ENCODE data around the gene GBX2. TPM values are rescaled to one million over a fixed set of nuclear protein-coding genes. Genes with fewer than 3 reads are reported as not detected.

Gene GBX2
- total and polyA plus RNA-seq, 2 of the 8 experiments (the other 6 are each of a cell fraction or from before 2014, with no cell fraction given) = 0.38 to 0.89 TPM

- Histone ChIP-seq H2BK20ac (ENCODE audit: low read length) (no peak overlapping the region), H3K4ac (replicated peaks; ENCODE audit: insufficient read length, low read depth, low read length) (no peak overlapping the region), H2AK5ac (ENCODE audit: low read depth, low read length) (no peak overlapping the region), H3K9me3 (ENCODE audit: insufficient read depth in 2 of 2, low read depth in 1 of 2, low read length in 1 of 2) (no peaks in the 10 kb centered on the region), H3K36me3 (ENCODE audit: control insufficient read depth in 2 of 4, insufficient read depth in 4 of 4, low read length in 3 of 4) (no peaks in the 10 kb centered on the region), H3K27me3 (replicated peaks in 1 of 4; ENCODE audit: control insufficient read depth in 3 of 4, extremely low read depth in 1 of 4, insufficient read depth in 3 of 4, low read length in 3 of 4) (peaks cover 0 to 6% (median 2%) of the 10 kb centered on the region in 4 experiments; a peak in 6 of 7 replicates), H2BK120ac (replicated peaks; ENCODE audit: low read depth, low read length) (no peak overlapping the region), H3K27ac (ENCODE audit: low read depth, low read length) (no peak overlapping the region), H3K56ac (replicated peaks; ENCODE audit: insufficient read length, low read depth, low read length) (no peak overlapping the region), H3K23me2 (ENCODE audit: low read depth, low read length) (no peaks in the 10 kb centered on the region), H3K18ac (ENCODE audit: extremely low read depth, low read length) (no peak overlapping the region), H4K5ac (ENCODE audit: insufficient read length, low read depth, low read length) (no peak overlapping the region), H2BK12ac (ENCODE audit: low read depth, low read length) (no peak overlapping the region), H2BK15ac (ENCODE audit: low read length) (no peak overlapping the region), H3K4me2 (ENCODE audit: insufficient read depth in 1 of 2, low read depth in 2 of 2, low read length in 2 of 2) (no peak overlapping the region), H3K79me1 (ENCODE audit: low read depth, low read length) (no peaks in the 10 kb centered on the region), H3K9ac (replicated peaks in 1 of 4; ENCODE audit: extremely low read depth in 1 of 4, low read depth in 3 of 4, low read length in 3 of 4) (no peak overlapping the region), H3K4me3 (ENCODE audit: extremely low read depth in 1 of 4, insufficient read depth in 2 of 4, low read depth in 3 of 4, low read length in 4 of 4) (no peak overlapping the region), H4K91ac (replicated peaks; ENCODE audit: insufficient read length, low read length) (no peak overlapping the region), H3K4me1 (replicated peaks in 1 of 4; ENCODE audit: control insufficient read depth in 3 of 4, insufficient read depth in 4 of 4, low read length in 3 of 4) (peaks cover 0 to 5% (median 4%) of the 10 kb centered on the region in 4 experiments; a peak in 5 of 7 replicates), H3K79me2 (ENCODE audit: control insufficient read depth in 1 of 2, insufficient read depth in 2 of 2, low read length in 2 of 2) (no peaks in the 10 kb centered on the region), H4K20me1 (replicated peaks in 1 of 2; ENCODE audit: control insufficient read depth in 1 of 2, insufficient read depth in 2 of 2, low read length in 2 of 2) (no peaks in the 10 kb centered on the region), H3K23ac (ENCODE audit: insufficient read length) (no peak overlapping the region), H2BK5ac (ENCODE audit: low read depth, low read length) (no peak overlapping the region), H4K8ac (ENCODE audit: extremely low read depth, insufficient read depth, low read length) (no peak overlapping the region), H2AFZ (ENCODE audit: low read length) (no peak overlapping the region), H3K14ac (ENCODE audit: insufficient read length) (no peak overlapping the region)
- ChIA-PET CTCF (ENCODE audit: partially characterized antibody) (interaction anchor here (0.7 to 1.7 kb wide), 5 partner anchors 14 to 267 kb away, joined by 4 to 6 read pairs (median 5); no protein-coding TSS in a partner anchor), POLR2A (ENCODE audit: partially characterized antibody) (interaction anchor here (2.1 kb wide), 1 partner anchor 12 kb away, joined by 6 read pairs; no protein-coding TSS in a partner anchor)
- DNase-seq (ENCODE audit: low read depth in 1 of 2, low spot score in 2 of 2) (no peak), FAIRE-seq (no peak)
- WGBS, 2 experiments (ENCODE audit: extremely low coverage in 1 of 2, insufficient coverage in 1 of 2, insufficient read length in 1 of 2, insufficient replicate concordance in 2 of 2, low coverage in 1 of 2, low lambda C conversion rate in 2 of 2, missing lambda C conversion rate in 1 of 2) = 91% methylated on average over 7 of the region's 7 CpGs; no CpG with 5 or more reads in 1 of the 2 experiments
- TF ChIP-seq ATF3 (IDR thresholded peaks at IDR 0.05; ENCODE audit: insufficient read depth, low read depth, low read length) = no peak
- no peak for TF ChIP-seq SIX5 (IDR thresholded peaks at IDR 0.05; ENCODE audit: low read depth, low read length)
- TF ChIP-seq ZNF274 (IDR thresholded peaks at IDR 0.05; ENCODE audit: borderline replicate concordance, extremely low read depth, low read length) = no peak
- no peak for TF ChIP-seq MAFK (IDR thresholded peaks at IDR 0.05; ENCODE audit: low read depth, low read length)
- TF ChIP-seq POLR2AphosphoS5 (IDR thresholded peaks at IDR 0.05; ENCODE audit: low read depth, low read length) = no peak
- no peak for TF ChIP-seq SP1 (IDR thresholded peaks at IDR 0.05; ENCODE audit: low read depth, low read length)
- TF ChIP-seq CTCF (IDR thresholded peaks at IDR 0.05; ENCODE audit: control extremely low read depth in 1 of 3, insufficient read depth in 1 of 3, low read depth in 1 of 3, low read length in 3 of 3) = no peak
- no peak for TF ChIP-seq CBX5 (IDR thresholded peaks at IDR 0.05; ENCODE audit: low read depth, low read length)
- no peak for TF ChIP-seq SIRT6 (IDR thresholded peaks at IDR 0.05; ENCODE audit: low read length)
- TF ChIP-seq EZH2 (IDR thresholded peaks at IDR 0.05; ENCODE audit: low read depth, low read length, severe bottlenecking) = no peak
- TF ChIP-seq BRCA1 (IDR thresholded peaks at IDR 0.05; ENCODE audit: low read depth, low read length) = no peak
These were observed 21.8 kb downstream of the GBX2 start for GRCh38 chr2:236146436-236146835.

Measured in H1 (cell line).